Stimulated activated CD4-positive, alpha-beta T cell treated with anti-CD3 and anti-CD28 coated beads, Interleukin-1b, Interleukin-23, amount 100 ng/mL, for 4 hours (primary cell): ENCODE measurements around the gene CD9.
"Not testable (repeated sequence)": the region's sequence is repeated elsewhere in the genome, so short reads cannot be mapped to it uniquely, and the experiment has no call there.

Experiments used
- DNase-seq, 2 donors: peaks; one replicate each; pipeline ENCODE4 v3.0.0-alpha.2; 2020; ENCODE audit warnings: low read depth in 2 of 2

CD9 gene

DNA sequence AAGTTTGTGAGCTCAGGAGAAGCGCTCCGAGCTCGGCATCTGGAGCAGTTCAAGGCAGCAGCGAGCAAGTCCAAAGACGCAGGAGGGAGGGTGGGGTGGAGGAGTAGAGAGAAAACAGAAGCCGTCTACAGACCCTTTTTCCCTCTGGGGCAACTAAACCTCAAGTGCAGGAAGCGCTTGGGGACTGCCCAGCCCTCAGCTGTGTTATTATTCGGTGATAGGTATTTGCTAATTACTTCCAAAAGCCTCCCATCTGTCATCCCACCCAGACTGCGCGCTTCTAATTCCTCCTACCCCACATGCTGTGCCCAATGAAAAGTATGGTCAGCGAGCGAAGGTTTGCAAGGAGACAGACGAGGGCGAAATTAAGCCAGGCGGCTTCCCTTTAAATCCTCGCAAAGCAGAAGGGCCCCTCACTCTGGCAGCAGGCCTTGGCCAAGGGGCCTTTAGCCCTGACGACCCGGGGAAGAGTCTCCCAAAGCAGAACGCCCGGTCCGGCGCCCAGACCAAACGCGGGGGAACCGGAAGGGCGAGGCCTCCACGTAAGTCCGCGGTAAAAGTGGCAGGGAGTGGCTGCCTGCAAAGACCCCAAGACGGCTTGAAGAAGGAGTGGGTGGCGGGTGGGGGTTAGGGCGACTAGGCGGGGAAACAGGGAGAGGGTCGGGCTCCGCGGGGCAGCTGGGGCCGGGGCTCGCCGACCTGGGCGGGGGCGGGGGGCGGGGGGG lies 507 bp upstream of the CD9 start:
- DNase-seq = no peak

DNA sequence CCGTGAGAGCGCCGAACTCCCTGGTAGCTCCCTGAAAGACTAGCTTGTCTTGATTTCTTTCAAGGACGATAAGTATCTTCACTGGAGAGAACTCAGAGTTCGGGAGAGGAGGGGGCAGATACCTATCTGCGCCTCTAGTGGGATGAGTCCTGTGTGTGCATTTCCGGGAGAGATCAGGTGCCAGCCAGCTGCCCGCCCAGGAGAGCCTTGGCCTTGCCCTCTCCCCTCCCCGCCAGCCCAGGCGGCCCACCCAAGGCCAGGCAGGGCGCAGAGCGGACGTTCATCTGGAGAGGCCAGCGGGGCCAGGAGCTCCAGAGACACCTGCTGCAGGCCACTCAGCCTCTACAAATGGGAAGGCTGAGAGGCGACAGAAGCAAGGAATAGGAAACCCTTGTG lies 1.0 kb downstream of the CD9 start:
- DNase-seq = no peak

DNA sequence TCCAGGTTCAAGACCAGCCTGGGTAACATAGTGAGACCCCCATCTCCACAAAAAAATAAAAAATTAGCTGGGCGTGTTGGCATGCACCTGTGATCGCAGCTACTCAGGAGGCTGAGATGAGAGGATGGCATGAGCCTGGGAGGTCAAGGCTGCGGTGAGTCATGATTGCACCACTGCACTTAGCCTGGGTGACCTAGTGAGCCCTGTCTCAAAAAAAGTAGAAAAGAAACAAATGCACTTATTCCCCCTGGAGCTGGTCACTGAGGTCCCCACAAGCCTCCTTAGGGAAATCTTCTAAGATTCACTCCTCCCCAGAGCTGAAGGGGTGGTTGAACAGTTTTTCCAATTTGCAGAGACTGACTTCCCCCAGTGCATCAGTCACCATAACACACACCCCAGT lies 1.6 kb downstream of the CD9 start:
- DNase-seq = no peak

DNA sequence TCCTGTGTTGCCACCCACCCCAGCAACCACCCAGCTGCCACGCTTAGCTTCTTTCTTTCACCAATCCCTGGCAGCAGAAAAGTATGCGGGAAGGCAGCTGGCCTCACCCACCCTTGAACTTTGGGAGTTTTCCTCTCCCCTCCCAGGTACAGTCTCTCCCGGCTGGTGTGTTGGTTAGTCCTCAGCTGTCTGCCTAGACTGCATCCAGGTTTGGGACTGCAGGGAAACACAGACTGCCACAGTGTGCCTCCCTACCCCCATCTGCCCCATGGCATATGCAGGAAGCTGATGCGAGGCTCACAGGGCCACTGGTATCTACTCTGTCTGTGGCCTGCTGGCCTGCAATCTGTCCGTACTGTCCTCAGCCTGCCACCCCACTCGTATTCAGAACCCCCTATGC lies 2.1 kb downstream of the CD9 start:
- DNase-seq = no peak

DNA sequence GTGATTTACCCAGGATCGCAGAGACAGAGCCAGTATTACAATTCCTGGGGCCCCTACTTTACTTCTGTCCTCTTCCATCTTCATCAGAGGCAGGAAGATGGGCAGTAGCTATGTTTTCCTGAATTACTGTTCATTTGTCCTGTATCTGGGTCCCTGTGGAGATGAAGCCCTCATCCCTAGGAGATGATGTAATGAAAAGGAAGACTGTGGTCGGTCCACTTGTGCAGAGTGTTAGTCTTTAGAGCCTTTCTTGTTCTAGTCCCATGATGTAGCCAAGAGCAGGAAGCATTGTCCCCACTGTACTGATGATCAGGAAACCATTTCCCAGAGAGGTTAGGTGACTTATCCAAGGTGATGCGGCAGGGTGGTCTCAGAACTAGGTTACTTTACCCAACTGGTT lies 2.6 kb downstream of the CD9 start:
- DNase-seq = no peak

DNA sequence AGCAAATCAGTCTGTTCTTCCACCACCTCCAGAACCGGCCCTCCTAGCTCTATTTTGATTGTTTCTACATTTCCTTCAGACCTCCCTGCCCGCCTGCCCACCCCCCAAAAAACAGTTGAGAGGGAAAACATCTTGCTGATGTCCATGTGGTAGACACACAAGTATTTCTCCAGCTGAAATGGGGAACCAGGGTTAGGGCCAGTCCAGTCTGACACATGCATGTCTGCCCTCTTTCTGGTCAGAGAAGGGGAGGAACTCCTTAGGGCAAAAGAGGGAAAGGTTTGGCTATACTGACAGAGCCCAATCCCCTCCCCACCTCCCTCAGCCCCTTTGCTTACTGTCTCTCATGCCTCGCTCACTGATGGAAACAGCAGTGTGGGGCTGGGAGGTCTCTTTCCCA lies 3.4 kb downstream of the CD9 start:
- DNase-seq = no peak

DNA sequence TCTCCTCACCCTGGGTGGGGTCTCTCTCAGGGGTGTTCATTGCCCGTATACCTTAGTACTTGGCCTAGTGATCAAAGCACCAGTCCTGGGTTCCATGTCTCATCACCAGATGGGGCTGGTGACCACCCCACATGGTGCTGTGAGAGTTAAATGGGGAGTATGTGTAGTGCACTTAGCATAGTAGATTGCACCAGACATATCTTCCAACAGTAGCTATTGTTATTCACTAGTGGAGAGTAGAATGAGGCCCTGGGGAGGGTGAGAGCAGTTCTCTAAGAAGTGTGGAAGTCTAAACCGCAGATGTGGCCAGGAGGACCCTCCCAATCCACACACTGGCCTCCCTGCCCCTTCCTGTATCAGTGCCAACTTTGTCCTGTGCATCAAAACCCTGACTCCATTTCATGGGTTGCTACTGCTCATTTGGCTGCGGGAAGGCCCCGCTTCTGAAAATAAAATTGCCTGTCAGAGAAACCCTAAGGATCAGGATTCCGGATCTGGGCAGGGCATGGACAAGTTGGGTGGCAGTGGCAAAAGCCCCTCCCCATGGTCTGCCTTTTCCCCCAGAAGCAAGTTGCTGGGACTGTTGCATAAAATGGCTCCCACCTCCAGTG lies 4.4 kb downstream of the CD9 start:
- DNase-seq = no peak

DNA sequence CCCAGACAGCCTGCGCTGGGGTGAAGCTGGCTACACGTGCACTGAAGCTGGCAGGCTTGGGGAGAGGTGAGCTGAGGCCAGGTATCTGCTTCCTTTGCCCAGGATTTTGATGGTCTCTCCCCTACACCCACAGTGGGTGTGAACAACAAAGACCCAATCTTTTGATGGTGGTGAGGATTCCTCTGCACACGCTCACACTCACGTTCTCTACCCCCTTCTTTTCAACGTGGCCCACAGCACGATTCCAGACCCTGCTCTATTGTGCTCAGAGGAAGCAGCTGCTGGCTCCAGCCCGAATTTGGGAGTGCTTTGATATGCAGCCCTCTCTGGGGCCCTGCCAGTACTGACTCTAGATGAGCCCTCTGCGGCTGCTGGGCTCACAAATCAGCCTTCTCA lies 4.9 kb downstream of the CD9 start:
- no peak for DNase-seq

DNA sequence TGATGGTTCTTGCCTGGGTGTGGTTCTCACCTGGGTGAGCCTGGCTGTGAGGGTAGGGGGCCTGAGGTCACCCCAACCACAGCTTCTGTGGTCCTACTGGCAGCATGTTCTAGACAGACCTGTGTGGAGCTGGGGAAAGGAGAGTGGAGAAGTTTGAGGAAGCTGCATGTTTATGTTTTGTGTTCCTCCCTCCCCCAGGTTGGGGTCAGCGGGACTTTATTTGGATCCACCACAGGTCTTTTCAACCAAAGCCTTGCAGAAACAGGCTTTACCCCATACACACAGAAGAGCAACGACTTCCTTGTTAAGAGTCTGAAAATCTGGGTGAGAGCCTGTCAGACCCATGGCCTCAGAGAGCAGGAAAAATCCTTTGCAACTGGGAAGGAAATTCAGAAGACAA lies 5.6 kb downstream of the CD9 start:
- DNase-seq = no peak

DNA sequence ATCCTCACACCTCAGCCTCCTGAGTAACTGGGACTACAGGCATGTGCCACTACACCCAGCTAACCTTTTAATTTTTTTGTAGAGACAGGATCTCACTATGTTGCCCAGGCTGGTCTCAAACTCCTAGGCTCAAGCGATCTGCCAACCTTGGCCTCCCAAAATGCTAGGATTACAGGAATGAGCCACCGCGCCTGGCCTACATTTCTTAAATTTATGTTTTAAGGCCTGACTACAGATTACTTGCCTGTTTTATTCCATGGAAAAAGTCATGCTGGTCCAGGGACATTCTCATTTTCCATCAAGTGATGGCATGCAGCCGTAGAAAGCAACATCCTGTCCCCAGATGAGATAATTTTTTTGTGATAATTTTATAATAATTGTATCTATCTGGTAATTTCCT lies 6.1 kb downstream of the CD9 start:
- DNase-seq = no peak

DNA sequence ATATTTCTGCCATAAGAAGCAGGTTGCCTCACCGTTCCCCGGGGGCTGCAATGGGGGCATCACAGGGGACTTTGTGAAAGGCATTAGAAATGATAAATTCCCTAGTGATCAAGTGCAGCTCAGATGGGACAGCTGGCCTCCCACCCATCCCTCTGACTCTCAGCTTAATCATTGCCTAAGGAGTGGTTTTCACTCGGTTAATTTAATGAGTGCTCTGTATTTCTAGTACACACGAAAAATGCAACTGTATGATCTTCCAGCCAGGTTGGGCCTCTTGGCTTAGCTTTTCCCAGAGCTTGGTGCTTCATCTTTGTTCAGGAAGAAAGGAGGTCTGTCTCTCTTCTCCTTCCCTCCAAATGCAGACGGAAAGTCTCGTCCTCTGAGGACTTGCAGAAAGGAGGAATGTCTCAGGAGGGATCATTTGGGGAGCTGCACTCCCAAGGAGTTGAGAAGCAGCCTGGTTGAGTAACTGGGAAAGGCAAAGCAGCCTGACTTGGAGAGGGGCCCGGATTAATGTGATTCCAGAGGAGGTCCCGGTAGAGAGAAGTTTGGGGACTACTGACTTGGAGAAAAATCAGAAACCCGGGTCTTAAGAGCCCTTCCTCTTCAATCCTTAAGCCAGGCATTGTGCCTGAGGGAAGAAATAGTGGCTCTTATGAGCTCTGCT lies 7.2 kb downstream of the CD9 start:
- no peak for DNase-seq

DNA sequence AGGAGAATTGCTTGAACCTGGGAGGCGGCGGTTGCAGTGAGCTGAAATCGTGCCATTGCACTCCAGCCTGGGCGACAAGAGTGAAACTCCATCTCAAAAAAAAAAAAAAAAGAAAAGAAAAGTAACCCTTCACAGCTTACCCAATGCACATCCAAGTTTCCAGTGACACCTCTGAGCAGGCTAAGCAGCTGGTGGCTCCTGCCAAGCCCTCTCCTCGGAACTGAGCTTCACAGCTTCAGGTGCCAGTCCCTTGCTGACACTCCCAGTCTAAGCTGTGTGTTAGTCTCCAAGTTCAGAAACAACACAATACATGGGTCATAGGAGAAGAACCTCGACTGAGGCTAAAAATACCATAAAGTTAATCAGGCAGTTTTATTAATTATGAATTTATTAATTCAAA lies 7.9 kb downstream of the CD9 start:
- DNase-seq = no peak

DNA sequence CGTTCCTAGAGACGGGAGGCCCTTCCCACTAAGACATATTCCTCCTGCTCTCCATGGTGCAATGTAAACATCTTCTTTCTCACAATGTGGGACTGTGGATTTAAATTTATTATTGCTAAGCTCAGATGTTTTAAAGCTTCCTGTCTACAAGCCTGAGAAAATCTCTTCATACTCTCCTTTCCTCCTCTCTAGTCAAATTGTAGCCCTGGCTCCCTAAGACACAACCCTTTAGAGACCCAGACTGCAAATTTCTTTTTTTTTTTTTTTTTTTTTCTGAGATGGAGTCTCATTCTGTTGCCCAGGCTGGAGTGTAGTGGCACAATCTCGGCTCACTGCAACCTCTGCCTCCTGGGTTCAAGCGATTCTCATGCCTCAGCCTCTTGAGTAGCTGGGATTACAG lies 9.2 kb downstream of the CD9 start:
- DNase-seq = not testable (repeated sequence)

DNA sequence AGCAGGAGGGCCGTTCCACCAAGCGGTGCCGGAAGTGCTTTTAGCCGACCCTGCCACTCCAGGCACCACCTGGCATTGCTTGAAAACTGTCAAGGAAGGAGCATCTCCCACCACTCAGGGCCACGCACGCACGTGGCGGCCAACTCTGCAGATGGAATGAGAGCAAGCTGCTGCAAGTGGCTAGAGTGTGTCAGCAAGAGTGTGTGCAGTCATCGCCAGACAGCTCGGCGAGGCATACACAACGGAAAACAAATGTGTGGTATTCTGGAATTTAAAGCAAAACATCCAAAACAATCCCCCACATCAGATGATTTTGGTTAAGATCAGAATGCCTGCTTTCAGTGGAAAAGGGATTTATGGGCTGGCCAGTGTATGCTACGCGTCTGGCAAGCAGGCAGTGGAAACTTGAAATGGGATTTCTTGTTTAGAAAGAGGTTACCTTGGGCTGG lies 11.2 kb downstream of the CD9 start:
- no peak for DNase-seq

DNA sequence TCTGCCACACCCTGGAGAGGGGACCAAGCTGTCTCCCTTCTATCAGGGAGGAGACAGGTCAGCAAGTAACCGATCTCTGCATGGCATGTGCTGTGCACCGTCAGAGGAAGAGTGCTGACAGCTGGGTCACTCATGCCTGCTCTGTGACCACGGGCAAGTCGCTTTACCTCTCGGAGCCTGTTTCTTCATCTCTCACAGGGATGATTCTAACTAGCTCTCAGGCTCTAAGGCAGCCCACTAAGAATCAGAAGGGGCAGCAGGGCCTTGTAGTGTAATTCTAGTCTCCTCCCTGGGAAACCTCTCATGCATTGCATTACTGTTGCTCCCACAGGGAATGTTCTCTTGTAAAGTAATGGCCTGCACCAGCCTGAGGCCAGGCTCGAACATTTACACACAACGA lies 11.9 kb downstream of the CD9 start:
- DNase-seq = no peak

DNA sequence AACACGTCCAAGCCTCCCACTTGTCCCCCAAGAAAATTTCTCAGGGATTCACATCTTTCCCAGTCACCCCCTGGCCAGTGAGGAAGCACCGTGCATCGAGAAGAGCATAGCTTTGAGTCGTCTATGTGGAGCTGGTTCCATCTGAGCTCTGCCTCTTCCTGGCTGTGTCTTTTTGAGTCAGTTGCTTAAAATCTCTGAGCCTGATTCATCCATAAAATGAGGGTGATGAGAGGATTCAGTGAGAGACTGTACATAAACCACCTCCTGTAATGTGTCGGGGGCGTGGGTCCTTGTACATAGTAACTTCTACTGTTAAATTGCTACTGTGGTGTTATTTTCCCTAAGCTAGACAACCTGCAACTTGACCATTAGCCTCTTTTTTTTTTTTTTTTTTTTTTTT lies 13.8 kb downstream of the CD9 start:
- no peak for DNase-seq

DNA sequence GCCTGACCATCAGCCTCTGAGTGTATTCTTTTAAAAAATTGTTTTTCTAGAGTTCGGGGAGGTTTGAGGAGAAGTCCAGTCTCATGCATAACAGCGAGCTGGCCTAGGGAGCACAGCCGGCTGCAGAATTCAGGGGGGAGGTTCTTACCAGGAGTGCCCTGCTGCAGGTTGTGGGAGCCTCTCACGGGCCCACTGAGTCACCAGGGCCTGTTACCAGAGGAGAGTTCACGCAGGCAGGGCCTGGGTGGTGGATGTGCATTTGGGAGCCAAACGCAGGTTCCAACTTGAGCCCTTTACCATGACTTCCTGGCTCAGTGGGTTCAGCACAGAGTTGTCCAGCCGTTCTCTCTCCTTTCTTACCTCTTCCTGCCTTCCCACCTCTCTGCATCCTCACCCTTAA lies 14.4 kb downstream of the CD9 start:
- no peak for DNase-seq

DNA sequence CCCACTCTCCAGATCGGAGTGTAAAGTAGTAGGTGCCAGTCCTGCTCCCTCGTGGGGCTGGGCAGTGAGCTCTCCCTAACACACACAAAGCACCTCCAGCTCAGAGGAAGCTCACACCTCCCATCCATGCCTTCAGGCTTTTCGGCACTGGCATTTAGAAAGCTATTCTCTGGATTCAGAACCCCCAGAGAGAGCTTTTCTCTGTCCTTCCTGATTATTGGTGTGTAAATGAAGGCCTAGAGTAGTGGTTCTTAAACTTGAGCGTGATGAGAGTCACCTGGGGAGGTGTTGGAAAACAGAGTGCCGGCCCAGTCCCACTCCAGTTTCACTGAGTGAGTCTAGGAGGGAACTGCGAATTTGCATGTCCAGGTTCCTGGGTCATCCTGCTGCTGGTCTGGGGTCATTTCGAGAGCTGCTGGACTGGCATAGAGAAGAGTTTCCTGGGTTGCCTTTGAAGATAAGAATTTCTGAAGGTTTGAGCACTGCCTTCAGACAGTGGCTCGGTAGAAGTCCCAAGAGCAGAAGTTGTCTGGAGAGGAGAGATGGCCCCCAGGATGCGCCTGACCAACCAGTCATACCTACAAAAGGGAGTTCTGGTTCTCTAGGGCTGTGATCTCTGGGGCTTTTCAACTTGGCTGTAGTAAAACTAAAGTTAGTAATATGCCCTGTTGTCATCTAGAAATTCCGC lies 15.1 kb downstream of the CD9 start:
- no peak for DNase-seq

DNA sequence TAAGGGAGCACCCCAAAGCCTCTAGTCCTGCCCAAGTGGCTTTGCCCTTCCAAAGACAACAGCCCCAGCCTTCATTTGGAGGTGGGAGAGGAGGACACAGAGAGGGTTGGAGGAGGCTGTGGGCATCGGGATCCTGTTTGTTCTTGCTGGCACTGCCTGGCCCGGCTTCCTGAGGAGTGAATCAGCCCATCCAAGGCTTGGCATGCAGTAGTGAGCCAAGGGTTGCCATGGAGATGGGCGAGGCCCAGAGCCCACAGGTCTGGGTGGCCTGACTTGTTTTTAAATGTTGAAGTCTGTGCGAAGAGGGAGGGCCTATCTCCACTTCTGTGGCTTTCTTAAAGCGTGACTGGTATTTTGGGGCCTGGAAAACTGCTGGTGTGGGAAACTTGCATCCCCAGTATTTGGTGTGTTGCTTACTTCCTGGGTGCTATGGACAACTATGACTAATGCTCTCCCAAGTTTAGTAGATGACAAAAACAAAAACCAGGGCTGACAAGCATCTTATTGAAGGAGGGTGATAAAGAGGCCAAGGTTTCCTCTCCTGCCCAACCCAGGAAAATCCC lies 15.8 kb downstream of the CD9 start:
- no peak for DNase-seq

DNA sequence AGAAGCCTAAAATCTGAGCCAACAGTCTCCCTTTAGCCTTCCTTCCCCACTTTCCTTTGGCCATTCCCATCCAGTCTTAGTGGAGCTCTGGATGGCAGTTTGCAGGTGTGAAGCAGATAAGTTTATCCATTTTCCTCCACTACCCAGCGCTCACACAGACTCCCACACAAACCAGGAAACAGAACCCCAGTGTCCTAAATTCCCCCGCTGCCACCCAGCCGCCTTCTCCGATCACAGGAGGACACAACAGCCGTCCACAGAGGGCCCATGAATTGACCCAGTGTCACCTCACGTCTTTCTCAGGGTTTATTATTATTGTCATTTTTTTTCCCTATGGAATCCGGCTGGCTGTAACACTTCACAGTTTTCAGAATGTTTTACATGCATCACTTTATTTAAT lies 16.4 kb downstream of the CD9 start:
- no peak for DNase-seq

DNA sequence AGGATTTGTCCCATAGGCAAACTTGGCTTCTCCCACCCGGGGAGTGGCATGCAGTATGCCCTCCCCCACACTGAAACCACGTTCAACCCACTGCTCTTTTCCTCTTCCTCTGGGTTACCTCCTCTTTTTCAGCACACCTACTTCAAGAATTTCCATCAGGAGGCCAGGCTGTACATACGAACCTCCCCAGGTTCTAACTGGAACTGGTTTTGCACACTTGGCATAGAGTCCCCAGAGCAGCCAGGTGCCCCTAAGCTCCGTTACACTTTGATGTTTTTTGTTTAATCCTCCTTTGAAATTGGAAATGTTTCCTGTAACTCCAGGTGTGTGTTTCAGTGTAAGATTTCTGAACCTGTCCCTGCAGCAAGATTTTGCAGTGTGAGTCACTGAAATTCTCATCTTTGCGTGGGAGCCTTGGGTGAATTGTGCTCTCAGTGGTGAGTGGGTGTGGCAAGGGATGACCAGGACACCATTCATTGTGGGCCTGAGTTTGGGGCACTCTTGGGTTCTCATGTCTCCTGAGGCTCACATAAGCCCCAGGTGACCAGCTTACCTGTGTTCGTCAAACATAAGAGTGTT lies 18.2 kb downstream of the CD9 start:
- DNase-seq = no peak

DNA sequence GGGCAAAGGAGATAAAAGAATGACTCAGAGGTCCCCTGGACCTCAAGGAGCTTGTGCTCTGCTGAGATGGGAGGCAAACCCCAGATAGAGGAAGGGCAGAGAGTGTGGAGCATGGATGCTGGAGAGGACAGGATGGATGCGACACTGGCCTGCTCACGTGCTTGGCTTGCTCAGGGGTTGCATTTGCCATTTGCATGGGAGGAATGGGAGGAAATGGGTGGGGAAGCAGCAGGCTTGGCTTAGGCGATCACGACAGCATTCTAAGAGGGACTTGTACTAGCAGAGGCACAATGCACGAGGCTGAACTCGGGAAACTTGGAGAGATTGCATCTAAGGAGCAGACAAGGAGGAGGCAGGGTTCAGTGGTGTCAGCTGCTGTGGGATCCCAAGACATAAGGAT lies 19.8 kb downstream of the CD9 start:
- no peak for DNase-seq
